GM18502 (cell line): ENCODE results near the gene NR1H4.
"Not testable (repeated sequence)": the region's sequence is repeated elsewhere in the genome, so short reads cannot be mapped to it uniquely, and the experiment has no call there.

ENCODE experiments used
- ATAC-seq: cut with Tn5 transposase; IDR thresholded peaks from one replicate; pipeline ENCODE4 v1.9.1; 2021; ENCODE audit warnings: mild to moderate bottlenecking; ENCODE audit not compliant: unreplicated experiment, poor library complexity

NR1H4 gene

DNA sequence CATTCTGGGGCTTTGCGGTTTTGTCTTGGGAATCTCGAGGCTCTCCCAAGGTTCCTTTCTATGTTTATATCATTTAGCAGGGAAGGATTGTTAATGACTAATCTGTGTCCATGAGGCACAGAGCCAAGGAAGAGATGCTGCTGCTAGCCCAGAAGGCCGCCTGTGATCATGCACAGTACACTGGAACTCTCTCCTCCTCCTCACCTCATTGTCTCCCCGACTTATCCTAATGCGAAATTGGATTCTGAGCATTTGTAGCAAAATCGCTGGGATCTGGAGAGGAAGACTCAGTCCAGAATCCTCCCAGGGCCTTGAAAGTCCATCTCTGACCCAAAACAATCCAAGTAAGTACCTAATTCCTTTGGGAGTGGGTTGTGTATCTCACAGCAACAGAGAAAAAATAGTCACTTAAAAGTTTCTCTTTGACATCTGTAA lies at the start of gene NR1H4:
TSS of gene NR1H4 (plus strand) at position 151 of the 435 bp plus-strand sequence. CDS start 19,458 bp downstream, outside the sequence.
- no peak for ATAC-seq

GRCh38 chr12:100426145-100426544 lies 47.5 kb upstream of the NR1H4 start:
- ATAC-seq: no peak

GRCh38 chr12:100427078-100427477 lies 46.6 kb upstream of the NR1H4 start:
- no peak for ATAC-seq

DNA sequence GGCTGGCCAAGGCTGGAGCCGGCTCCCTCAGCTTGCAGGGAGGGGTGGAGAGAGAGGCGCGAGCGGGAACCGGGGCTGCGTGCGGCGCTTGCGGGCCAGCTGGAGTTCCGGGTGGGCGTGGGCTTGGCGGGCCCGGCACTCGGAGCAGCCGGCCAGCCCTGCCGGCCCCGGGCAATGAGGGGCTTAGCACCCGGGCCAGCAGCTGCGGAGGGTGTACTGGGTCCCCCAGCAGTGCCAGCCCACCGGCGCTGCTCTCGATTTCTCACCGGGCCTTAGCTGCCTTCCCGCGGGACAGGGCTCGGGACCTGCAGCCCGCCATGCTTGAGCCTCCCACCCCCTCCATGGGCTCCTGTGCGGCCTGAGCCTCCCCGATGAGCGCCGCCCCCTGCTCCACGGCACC lies 43.4 kb upstream of the NR1H4 start:
- not testable (repeated sequence) for ATAC-seq

DNA sequence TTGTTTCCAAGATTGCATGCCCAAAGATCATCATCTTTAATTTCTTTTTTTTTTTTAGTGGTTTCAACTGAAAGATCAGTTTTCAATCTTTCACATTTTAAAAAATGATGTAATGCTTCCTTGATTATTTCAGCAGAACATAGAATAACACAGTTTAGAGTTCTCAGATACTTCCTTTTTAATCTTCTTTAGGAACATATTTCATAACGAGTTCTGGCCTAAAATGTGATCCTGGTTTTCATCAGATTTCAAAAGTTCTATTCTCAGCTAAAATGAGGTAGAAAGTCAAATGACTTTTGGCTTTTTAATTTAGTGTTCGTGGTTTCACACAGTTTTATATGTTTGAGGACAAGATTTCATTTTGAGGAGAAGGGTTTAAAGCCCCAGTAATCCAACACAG lies 40.0 kb upstream of the NR1H4 start:
- no peak for ATAC-seq

DNA sequence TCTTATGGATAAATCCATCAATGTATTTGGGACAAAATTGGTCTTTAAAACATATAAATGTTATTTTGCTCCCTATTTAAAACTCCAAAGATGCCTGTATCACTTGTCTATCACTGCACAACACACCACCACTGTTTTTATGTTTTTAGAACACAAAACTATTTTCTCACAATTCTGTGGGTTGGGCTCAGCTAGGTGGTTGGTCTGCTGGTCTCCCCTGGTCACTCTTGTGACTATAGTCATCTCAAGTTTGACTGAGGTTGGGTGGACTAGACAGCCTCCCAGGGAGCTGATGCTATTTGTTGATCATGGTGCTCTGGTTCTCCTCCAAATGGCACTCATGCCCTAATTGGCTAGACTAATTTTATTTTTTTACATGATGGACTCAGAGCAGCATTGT lies 39.5 kb upstream of the NR1H4 start:
- no peak for ATAC-seq

DNA sequence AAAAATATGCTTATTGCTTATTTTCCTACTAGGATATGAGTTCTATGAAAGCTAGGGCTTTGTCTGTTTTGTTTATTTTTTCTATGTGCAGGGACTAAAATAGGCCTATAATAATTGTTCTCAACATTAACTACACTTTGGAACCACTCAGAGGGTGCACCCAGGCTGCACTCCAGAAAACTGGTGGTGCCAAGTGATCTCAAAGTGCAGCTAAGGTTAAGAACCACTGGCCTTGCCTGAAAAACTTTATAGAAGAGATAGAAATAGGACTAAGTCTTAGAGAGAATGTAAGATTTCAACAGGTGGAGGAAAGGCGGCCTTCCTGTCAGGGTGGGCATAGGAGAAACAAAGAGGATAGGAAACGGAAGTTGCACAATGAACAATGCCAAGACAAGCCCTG lies 37.7 kb upstream of the NR1H4 start:
- ATAC-seq: no peak

DNA sequence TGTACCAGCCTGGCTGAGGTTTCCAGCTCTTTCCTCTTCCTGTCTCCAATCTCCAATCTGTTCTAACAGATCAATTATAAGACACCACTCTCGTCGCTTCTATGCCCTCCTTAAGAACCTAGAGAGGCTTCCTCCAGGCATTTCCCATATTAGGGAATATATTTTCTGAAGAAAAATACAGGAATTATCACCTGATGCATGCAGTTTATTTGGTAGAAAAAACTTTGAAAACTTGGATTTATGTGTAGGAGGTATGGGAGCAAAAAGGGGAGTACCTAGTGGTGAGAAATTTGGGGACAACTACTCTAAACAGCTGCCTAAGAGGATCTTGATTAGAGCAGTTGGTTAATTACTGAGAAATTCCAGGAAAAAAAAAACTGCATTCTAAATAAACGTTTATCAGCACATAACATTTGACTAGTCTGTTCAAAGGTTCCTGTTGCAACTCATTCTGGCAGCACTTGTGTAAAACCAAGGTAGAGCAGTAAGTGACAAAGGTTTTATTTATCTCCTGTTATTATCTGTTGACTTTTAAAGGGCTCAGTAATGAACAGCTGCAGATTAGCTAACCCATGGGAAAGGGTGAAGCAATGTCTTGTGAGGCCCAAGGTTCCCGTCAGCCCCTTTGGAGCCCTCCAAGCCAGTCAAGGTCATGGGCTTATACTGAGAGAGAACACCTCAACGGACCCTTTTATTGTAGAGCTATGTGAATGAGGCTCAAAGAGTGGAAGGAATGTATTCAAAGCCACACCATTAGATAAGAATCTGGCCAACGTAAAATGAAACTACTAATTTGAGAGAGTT lies 36.4 kb upstream of the NR1H4 start:
- no peak for ATAC-seq

GRCh38 chr12:100439797-100440196 lies 33.9 kb upstream of the NR1H4 start:
- ATAC-seq: no peak

GRCh38 chr12:100442403-100442802 lies 31.3 kb upstream of the NR1H4 start:
- ATAC-seq: no peak

GRCh38 chr12:100443434-100443833 lies 30.2 kb upstream of the NR1H4 start:
- no peak for ATAC-seq

GRCh38 chr12:100445081-100445481 lies 28.6 kb upstream of the NR1H4 start:
- ATAC-seq: no peak

GRCh38 chr12:100447381-100447780 lies 26.3 kb upstream of the NR1H4 start:
- ATAC-seq: no peak

DNA sequence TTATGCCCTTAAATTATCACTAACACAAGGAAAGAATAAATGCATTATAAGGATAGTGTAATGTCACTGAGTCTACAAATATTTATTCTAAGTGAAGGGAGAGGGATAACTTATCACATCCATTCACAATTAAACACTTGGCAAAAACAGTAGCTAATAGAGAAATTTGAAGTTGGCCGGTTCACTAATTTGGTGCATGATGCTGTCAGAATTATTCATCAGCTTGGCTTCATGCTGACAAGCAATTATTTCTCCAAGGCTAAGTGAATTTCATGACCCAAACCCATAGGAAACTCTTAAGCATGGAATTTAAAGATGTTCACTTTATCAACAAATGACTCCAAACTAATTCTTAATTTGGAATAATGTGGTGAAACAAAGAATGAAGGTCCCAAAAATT lies 25.0 kb upstream of the NR1H4 start:
- ATAC-seq: no peak

DNA sequence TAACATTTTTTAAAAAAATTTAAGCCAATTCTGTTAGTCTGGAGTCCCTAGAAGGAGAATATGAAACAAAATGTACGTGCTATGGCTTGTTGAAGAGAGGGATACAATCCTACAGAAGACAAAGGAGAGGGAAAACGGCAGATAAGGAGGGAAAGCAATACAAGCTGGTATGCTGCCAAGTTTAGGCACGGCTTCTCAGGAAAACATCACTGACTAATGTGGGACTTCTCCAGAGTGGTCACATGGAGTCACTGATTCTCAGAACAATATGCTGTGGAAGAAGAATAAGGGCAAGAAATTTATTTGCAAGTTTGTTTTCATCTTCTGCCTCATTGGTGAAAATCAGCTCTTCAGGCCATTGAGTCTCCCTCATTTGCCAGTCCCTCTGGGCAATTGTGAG lies 22.9 kb upstream of the NR1H4 start:
- ATAC-seq: no peak

GRCh38 chr12:100453951-100454350 lies 19.7 kb upstream of the NR1H4 start:
- ATAC-seq: no peak

GRCh38 chr12:100455896-100456295 lies 17.8 kb upstream of the NR1H4 start:
- ATAC-seq: no peak

GRCh38 chr12:100458191-100458590 lies 15.5 kb upstream of the NR1H4 start:
- ATAC-seq: no peak

GRCh38 chr12:100460702-100461101 lies 13.0 kb upstream of the NR1H4 start:
- no peak for ATAC-seq

DNA sequence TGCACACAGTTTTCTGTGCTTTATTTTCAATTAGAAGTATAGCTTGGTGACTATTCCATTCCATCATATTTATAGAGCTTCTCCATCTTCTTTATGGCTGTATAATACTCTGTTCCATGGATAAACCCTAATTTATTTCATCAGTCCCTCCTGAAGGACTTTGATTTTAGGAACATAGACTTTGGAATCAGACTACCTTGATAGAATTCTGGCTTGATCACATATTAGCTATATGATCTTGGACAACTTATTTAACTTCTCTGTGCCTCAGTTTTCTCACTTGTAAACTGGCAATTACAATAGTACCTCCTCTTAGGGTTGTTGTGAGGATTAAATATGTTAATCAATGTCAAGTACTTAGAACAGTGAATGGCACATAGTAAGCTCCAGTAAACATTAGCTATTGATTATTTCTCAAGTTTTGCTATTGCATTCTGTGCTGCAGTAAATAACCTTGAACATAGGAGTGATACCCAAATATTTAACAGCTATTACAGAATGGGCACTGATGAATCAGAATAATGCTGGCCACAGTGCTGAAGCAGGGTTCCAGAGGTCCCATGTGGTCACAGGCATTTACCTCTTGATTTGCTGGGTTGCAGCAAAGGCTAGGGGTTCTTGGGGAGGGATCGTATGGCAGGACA lies 12.2 kb upstream of the NR1H4 start:
- no peak for ATAC-seq

GRCh38 chr12:100463661-100464060 lies 10.0 kb upstream of the NR1H4 start:
- no peak for ATAC-seq

DNA sequence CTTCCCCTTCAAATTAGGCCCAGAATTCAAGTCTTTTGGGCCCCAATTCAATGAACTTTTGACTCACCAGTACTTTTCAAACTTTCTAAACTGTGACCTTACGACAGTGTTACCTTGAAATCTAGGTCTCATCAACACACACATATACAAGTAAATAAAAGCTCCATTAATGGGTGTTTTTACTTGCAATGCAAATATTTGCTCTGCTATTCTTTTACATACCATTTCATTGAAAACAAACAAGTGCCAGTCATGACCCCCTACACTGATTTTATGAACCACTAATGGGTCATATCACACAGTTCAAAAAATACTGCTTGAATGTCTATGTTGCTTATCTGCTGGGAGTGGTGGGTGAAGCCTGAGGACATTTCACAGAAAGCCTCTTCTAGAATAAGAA lies 9.1 kb upstream of the NR1H4 start:
- no peak for ATAC-seq
